ENCODE measurements around the gene DGCR2. TPM values are rescaled to one million over a fixed set of nuclear protein-coding genes. Genes with fewer than 3 reads are reported as not detected.

The DGCR2 gene
- total RNA-seq, 2 experiments from 2014 or later: 29.7 to 30.8 TPM

DNA sequence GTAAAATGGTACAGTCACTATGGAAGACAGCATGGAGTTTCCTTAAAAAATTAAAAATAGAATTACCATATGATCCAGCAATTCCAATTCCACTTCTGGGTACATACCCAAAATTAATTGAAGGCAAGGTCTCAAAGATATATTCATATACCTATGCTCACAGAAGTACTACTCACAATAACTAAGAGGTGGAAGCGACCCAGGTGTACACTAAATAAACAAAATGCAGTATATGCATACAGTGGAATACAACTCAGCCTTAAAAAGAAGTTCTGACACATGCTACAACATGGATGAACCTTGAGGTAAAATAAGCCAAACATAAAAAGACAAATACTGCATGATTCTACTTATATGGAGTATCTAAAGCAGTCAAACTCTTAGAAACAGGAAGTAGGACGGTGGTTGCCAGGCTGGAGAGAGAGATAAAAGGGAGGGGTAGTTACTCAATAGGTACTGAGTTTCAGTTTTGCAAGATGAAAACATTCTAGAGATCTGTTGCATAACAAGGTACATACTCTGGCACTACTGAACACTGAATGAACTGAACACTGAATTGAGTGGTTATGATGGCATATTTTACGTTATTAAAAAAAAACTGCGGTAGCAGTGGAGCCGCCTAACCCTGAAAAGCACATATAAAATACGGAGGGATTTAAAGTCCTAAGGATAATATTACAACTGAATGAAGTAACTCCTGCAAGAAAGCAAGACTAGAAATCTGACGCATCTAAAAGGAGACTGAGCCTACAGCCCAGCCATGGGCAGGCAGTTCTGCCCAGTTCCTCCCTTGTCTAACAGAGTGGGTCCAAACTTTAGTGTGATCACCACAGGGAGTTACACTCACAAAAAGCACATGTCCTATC, 12.8 kb downstream of the DGCR2 start:
- CTCF ChIA-PET: interaction anchor here (1.0 to 1.7 kb wide), 2 partner anchors 9 to 34 kb away, joined by 4 to 8 read pairs; partner anchors contain the start of gene ESS2
- Mint-ChIP-seq H3K9me3 (no peaks in the 10 kb centered on the region), H3K27ac (peak overlapping the region; percentile 81), H3K27me3 (no peaks in the 10 kb centered on the region), H3K4me3 (peak overlapping the region; percentile 50), H3K4me1 (peaks cover 50% of the 10 kb centered on the region), H3K36me3 (ENCODE audit: low read depth) (peaks cover 7% of the 10 kb centered on the region)
- POLR2A ChIA-PET: interaction anchor here (0.9 to 3.7 kb wide), 3 partner anchors 12 to 40 kb away, joined by 3 to 41 read pairs (median 10); partner anchors contain the start of genes DGCR2 and ESS2
- peak; percentile 66 for DNase-seq

DNA sequence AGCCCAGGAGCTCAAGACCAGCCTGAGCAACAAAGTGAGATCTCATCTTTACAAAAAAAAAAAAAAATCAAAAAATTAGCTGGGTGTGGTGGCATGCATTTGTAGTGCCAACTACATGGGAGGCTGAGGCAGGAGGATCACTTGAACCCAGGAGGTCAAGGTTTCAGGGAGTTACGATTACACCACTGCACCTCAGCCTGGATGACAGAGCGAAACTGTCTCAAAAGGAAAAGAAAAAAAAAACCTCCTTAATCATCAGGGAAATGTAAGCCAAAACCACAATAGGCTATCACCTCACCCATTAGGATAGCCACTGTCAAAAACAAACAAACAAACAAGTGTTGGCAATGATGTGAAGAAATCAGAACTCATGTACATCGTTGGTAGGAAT, 13.4 kb downstream of the DGCR2 start:
- DNase-seq: no peak
- Mint-ChIP-seq H3K27ac (peak overlapping the region; percentile 55), H3K4me3 (no peak overlapping the region), H3K4me1 (peaks cover 50% of the 10 kb centered on the region), H3K36me3 (ENCODE audit: low read depth) (peaks cover 7% of the 10 kb centered on the region), H3K27me3 (no peaks in the 10 kb centered on the region), H3K9me3 (no peaks in the 10 kb centered on the region)
- CTCF ChIA-PET: interaction anchor here (1.7 kb wide), 1 partner anchor 36 kb away, joined by 7 read pairs; the partner anchor contains the start of gene ESS2
- POLR2A ChIA-PET: interaction anchor here (0.9 kb wide), 1 partner anchor 36 kb away, joined by 4 read pairs; the partner anchor contains the start of gene ESS2

DNA sequence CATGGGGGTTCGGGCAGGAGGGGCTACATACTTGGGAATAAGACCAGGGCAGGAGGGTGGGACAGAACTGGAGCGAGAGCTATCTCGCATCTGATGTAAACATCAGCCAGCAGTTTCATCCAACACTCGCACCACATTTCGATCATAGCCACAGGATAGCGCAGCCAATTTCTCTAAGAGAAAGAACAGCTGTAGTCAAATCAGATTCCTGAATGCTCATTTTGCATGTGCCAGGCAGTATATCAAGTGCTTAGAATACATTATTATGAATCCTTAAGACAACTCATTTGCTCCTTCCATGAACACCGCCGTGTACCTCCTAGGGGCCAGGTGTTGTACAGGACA, 14.5 kb downstream of the DGCR2 start:
- Mint-ChIP-seq H3K4me3 (no peak overlapping the region), H3K27ac (no peak overlapping the region), H3K9me3 (no peaks in the 10 kb centered on the region), H3K36me3 (ENCODE audit: low read depth) (peaks cover 7% of the 10 kb centered on the region), H3K27me3 (no peaks in the 10 kb centered on the region), H3K4me1 (peaks cover 48% of the 10 kb centered on the region)
- DNase-seq: no peak
- ChIA-PET CTCF (interaction anchor here (0.6 to 2.2 kb wide), 3 partner anchors 9 to 37 kb away, joined by 3 to 8 read pairs (median 7); partner anchors contain the start of gene ESS2), POLR2A (no interaction called here)

DNA sequence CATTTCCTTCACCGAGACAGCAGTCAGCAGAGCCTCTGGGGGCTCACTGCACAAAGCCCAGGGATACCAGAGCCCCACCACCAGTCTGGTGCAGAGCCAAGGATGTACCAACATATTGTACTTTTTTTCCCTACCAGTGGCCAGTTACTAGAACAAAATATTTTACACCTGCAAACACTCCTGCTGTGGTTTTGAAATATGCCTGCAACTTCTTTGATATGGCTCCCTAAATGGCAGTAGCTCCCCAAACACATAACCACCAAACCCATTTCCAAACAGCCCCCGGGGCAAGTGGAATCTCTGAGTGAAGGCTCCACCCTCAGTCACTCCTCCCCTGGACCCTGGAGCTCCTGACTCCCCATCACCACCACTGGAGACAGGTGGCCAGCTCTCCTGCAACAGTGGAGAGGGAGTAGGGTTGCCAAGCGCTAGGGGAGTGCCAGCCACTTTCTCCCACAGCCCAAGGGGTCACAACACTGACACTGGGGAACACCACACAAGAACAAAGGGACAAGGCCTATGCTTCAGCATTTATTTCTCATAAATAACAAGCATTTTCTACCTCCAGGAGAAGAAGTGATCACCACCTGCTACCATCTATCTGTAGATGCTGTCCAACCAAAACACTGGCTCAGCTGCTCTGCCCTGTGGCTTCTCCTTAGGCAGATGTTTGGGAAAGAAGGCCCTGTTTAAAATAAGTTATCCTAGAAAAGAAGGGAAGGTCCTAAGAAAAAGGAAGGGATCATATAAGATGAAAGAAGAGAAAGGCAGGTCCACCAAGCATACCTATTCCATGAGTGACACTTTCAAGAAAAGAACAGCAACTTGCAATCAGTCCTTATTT, 15.1 kb downstream of the DGCR2 start:
- H3K4me1 Mint-ChIP-seq: peaks cover 45% of the 10 kb centered on the region
- no peaks in the 10 kb centered on the region for H3K27me3 Mint-ChIP-seq
- H3K27ac Mint-ChIP-seq: no peak overlapping the region
- no peaks in the 10 kb centered on the region for H3K9me3 Mint-ChIP-seq
- peaks cover 7% of the 10 kb centered on the region for H3K36me3 Mint-ChIP-seq (ENCODE audit: low read depth)
- ChIA-PET POLR2A (no interaction called here), CTCF (interaction anchor here (1.7 to 2.2 kb wide), 2 partner anchors 9 to 37 kb away, joined by 7 to 8 read pairs; partner anchors contain the start of gene ESS2)
- no peak overlapping the region for H3K4me3 Mint-ChIP-seq
- no peak for DNase-seq

DNA sequence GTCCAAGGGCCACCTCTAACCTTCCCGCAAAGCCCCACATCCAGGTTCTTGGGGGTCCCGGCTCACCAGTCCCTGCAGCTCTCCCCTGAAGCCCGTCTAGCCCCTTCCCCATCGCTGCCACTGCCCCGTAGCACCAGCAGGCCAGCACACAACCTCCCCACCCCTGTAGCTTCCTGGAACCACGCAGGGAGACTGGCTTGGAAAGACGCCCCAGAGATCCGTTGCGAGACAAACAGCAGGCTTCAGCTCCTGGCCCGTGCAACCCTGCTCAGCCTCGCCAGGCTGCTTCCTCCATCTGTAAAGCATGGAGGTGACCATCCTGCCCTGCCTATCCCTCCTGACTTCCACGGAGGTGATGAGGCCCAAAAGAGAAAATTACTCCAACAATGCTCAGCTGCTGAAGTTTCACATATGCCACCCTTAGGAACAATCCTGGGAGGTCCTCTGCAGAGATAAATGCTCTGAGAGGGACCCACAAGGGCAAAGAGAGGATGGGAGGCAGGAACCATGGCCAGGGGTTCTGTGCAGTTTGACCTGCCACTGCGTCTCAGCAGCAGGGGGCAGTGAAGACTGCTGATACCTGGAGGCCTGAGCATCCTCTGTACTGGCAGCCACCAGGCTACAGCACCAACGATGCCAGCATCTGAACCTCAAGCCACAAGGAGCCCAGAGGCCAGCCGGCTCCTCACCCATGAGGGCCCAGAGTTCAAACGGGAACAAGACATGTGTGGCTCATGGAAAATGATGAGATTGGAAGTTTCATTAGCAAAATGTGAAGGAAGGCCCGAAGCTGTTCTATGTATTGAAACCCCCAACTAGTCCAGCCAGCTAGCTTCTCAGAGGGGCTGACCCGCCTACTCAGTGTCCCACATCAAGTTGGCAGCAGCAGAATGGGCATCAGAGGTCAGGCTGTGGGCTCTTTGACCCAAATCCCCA, 16.1 kb downstream of the DGCR2 start:
- Mint-ChIP-seq H3K9me3 (no peaks in the 10 kb centered on the region), H3K36me3 (ENCODE audit: low read depth) (peaks cover 5% of the 10 kb centered on the region), H3K27me3 (no peaks in the 10 kb centered on the region), H3K4me1 (peaks cover 40% of the 10 kb centered on the region), H3K27ac (no peak overlapping the region), H3K4me3 (no peak overlapping the region)
- DNase-seq: peak; percentile 61
- CTCF ChIA-PET: interaction anchor here (2.2 kb wide), 1 partner anchor 10 kb away, joined by 8 read pairs; no protein-coding TSS in a partner anchor
- POLR2A ChIA-PET: interaction anchor here (0.6 to 1.1 kb wide), 2 partner anchors 16 to 227 kb away, joined by 3 to 5 read pairs; partner anchors contain the start of gene DGCR2

DNA sequence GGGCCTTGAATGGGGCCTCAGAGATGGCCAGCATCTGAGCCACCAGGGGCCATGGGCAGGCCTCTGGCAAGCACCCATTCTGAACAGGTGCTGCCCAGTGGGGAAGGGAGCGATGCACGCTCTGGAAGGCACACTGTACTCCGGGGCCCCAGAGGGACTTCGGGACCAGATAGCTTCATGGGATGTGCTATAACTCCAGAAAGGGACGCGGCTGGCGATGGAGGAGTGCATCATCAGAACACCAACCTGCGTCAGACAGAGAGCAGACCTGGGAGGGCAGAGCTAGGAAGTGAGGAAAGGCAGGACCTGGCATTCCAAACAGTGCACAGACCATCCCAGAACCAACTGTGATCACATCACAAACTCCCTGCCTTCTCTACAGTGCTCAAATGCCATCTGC, 16.8 kb downstream of the DGCR2 start:
- no peaks in the 10 kb centered on the region for H3K27me3 Mint-ChIP-seq
- CTCF ChIA-PET: interaction anchor here (2.2 kb wide), 1 partner anchor 11 kb away, joined by 8 read pairs; no protein-coding TSS in a partner anchor
- H3K27ac Mint-ChIP-seq: no peak overlapping the region

DNA sequence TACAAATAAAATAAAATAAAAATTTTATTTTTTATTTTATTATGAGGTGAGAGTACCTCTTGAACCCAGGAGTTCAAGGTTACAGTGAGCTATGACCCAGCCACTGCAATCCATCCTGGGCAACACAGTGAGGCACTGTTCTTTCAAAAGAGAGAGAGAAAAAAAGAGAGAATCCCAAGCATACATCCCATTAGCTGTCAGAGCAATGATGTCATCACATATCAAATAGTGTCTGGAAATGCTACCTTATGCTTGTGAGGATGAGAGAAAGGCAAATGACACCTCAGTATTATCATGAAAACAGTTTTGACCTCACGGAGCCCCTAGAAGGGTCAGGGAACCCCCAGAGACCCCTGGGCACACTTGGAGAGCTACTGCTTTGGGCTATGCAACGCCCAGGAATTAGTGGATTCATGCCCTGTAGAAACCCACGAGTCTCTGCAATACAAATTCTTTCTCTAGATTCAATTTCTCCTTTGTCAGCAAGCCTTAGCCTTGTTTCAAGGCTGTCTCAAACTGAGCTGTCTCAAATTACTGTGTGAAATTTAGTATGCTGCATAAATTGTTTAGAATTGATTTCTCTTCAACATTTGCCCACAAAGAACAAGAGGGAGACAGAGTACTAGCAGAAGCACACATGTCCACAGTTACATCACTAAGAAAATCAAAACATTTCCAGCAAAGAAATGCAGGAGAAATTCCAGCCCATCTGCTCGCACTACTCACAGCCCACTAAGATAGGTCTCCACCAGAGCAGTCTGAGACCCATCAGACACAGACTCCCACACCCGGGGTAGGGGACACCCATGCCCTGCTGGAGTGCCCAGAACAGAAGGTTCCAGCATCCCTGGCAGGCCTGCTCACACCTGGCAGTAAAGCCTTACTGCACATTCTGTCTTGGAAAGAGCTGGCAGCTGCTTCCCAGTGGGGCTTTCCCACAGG, 18.1 kb downstream of the DGCR2 start:
- Mint-ChIP-seq H3K27ac (no peak overlapping the region), H3K4me1 (peaks cover 23% of the 10 kb centered on the region), H3K4me3 (no peak overlapping the region), H3K27me3 (no peaks in the 10 kb centered on the region), H3K9me3 (no peaks in the 10 kb centered on the region), H3K36me3 (ENCODE audit: low read depth) (peaks cover 5% of the 10 kb centered on the region)
- no peak for DNase-seq
- ChIA-PET CTCF (interaction anchor here (0.7 kb wide), 1 partner anchor 44 kb away, joined by 3 read pairs; no protein-coding TSS in a partner anchor), POLR2A (no interaction called here)

More for the DNA sequence above, 16.8 kb downstream of the DGCR2 start:
- Mint-ChIP-seq H3K4me3 (no peak overlapping the region), H3K4me1 (peaks cover 35% of the 10 kb centered on the region), H3K36me3 (ENCODE audit: low read depth) (peaks cover 5% of the 10 kb centered on the region), H3K9me3 (no peaks in the 10 kb centered on the region)
- DNase-seq: no peak
- POLR2A ChIA-PET: interaction anchor here (0.6 to 1.1 kb wide), 2 partner anchors 17 to 227 kb away, joined by 3 to 5 read pairs; partner anchors contain the start of gene DGCR2

DNA sequence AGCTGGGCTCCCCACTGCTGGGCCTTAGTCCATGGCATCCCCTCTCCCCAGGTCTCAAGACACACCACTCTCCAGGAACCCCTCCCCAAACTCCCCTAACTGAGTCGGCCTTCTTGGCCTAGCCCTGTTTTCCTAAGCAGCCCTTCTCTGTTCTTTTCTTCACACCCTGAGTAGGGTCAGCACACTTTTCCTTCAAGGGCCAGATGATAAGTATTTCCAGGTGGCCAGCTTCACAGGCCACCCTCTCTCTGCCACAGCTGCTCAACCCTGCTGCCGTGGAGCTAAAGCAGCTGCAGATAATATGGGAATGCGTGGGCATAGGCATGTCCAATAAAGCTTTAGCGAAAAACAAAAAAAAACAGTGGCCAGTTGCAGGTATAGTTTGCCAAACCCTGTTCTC, 24.1 kb downstream of the DGCR2 start:
- H3K36me3 Mint-ChIP-seq (ENCODE audit: low read depth): peaks cover 8% of the 10 kb centered on the region
- ChIA-PET CTCF (no interaction called here), POLR2A (no interaction called here)
- no peak for DNase-seq
- H3K4me1 Mint-ChIP-seq: no peaks in the 10 kb centered on the region
- no peak overlapping the region for H3K27ac Mint-ChIP-seq
- H3K9me3 Mint-ChIP-seq: no peaks in the 10 kb centered on the region
- no peak overlapping the region for H3K4me3 Mint-ChIP-seq
- H3K27me3 Mint-ChIP-seq: no peaks in the 10 kb centered on the region

DNA sequence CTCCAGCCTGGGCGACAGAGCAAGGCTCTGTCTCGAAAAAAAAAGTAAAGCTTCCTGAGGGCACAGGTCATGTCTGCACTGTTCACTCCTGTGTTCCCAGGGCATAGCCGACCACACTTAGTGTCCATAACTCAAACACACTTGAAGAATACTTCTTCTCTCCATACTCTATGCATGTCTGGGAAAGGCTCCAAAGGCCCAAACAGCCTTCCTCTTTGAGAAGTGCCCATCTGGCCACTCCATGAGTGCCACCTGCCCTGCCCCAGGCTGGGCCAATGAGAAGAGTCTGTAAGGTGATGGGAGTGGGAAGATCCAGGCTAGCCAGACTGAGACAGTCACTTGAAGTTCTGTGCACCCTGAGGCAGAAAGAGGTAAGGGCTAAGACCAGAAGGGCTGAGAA, 24.7 kb downstream of the DGCR2 start:
- ChIA-PET CTCF (no interaction called here), POLR2A (no interaction called here)
- H3K27ac Mint-ChIP-seq: no peak overlapping the region
- DNase-seq: no peak
- no peak overlapping the region for H3K4me3 Mint-ChIP-seq
- no peaks in the 10 kb centered on the region for H3K4me1 Mint-ChIP-seq
- H3K9me3 Mint-ChIP-seq: no peaks in the 10 kb centered on the region
- H3K27me3 Mint-ChIP-seq: no peaks in the 10 kb centered on the region
- H3K36me3 Mint-ChIP-seq (ENCODE audit: low read depth): peaks cover 8% of the 10 kb centered on the region

DNA sequence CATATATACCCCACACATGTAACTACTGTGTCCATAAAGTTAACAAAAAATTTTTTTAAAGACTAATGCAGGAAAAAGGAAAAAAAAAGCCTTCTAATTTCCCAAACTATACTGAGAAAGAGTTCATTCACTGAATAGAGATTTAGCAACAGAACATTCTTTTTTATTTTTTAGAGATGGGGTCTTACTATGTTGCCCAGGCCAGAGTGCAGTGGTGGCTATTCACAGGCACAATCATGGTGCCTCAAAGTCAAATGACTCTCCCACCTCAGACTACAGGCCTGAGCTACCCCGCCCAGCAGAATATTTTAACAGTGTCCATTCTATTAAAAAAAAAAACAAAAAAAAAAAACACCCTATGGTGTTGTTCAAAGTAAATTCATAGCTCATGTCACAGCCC, 25.7 kb downstream of the DGCR2 start:
- ChIA-PET CTCF (no interaction called here), POLR2A (no interaction called here)
- H3K36me3 Mint-ChIP-seq (ENCODE audit: low read depth): peaks cover 8% of the 10 kb centered on the region
- H3K4me3 Mint-ChIP-seq: no peak overlapping the region
- DNase-seq: no peak
- H3K27me3 Mint-ChIP-seq: no peaks in the 10 kb centered on the region
- no peak overlapping the region for H3K27ac Mint-ChIP-seq
- no peaks in the 10 kb centered on the region for H3K9me3 Mint-ChIP-seq
- H3K4me1 Mint-ChIP-seq: no peaks in the 10 kb centered on the region

DNA sequence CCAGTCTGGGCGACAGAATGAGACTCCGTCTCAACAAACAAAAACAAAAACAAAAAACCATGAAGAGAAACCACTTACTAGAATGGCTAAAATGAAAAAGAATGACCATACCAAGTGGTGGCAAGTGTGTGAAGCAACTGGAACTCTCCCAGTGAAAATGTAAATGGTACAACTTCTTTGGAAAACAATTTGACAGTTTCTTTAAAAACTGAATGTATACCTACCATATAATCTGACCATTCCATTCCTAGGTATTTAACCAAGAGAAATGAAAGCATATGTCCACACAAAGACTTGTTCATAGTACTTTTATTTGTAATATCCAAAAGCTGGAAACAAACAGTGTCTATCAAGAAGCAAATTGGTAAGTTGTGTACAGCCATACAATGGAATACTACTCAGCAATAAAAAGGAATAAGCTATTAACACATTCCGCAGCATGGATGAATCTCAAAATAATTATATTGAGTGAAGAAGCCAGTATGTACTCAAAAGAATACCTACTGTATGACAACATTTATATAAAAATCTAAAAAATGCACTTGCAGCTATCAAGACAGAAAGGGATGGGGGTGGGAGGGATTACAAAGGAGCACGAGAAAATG, 27.7 kb downstream of the DGCR2 start:
- no peaks in the 10 kb centered on the region for H3K9me3 Mint-ChIP-seq
- ChIA-PET CTCF (no interaction called here), POLR2A (no interaction called here)
- H3K36me3 Mint-ChIP-seq (ENCODE audit: low read depth): peaks cover 8% of the 10 kb centered on the region
- DNase-seq: no peak
- no peak overlapping the region for H3K4me3 Mint-ChIP-seq
- no peaks in the 10 kb centered on the region for H3K4me1 Mint-ChIP-seq
- H3K27ac Mint-ChIP-seq: no peak overlapping the region
- no peaks in the 10 kb centered on the region for H3K27me3 Mint-ChIP-seq

Measured in activated CD4-positive, alpha-beta memory T cell treated with anti-CD3 and anti-CD28 coated beads, Interleukin-2, amount 10 ng/mL, durations not matched to agents 7 days and 5 days (primary cell).